Spleen (tissue), 7 donors: Measurements from ENCODE around the gene KRTAP9-6.

Experiments
- CTCF ChIP-seq, 11 experiments: fragments of 200-600 bp in 7 of 11; fragments of 450-650 bp in 4 of 11; sonication (generic) in 4 of 11; IDR thresholded peaks in 8 of 11; conservative IDR thresholded peaks in 3 of 11; 1 replicate in 7 of 11; 2 replicates in 4 of 11; pipeline versions ENCODE4 v1.4.0 to v1.8.0; 2016 to 2021; ENCODE audit warnings: antibody characterized with exemption in 11 of 11, inconsistent platforms in 4 of 11, mild to moderate bottlenecking in 1 of 11
- POLR2A ChIP-seq, 3 donors: fragments of 450-650 bp; IDR thresholded peaks; one replicate each; pipeline ENCODE4 v1.5.1; 2017; ENCODE audit warnings: antibody characterized with exemption in 3 of 3, mild to moderate bottlenecking in 1 of 3
- donor health status: DM: no; HTN: no; CAD: no; lungs with moderate emphysema.
- donor health status: DM: no; HTN: no; CAD: no.
- donor health status: DM: no; HTN: no; CAD: no.

- TF ChIP-seq CTCF (IDR thresholded peaks at IDR 0.05 in 8 of 11, conservative IDR thresholded peaks at IDR 0.05 in 3 of 11) = no peak
- no peak for TF ChIP-seq POLR2A (IDR thresholded peaks at IDR 0.05)
Observed at GRCh38 chr17:41278176-41278955, 13.2 kb downstream of the KRTAP9-6 start.
